Spleen (tissue), 7 donors: ENCODE measurements around the gene GTPBP8.

Experiments used
- POLR2A ChIP-seq, 3 donors: fragments of 450-650 bp; IDR thresholded peaks; one replicate each; pipeline ENCODE4 v1.5.1; 2017; ENCODE audit warnings: antibody characterized with exemption in 3 of 3, mild to moderate bottlenecking in 1 of 3
- POLR2AphosphoS5 ChIP-seq, 3 donors: sonication (generic); formaldehyde crosslinking; IDR thresholded peaks; one replicate each; pipeline ENCODE4 v1.5.1; 2017; ENCODE audit warnings: antibody characterized with exemption in 3 of 3
- TF ChIP-seq, protein P1 (sequence below), 11 experiments: fragments of 200-600 bp in 7 of 11; fragments of 450-650 bp in 4 of 11; sonication (generic) in 4 of 11; IDR thresholded peaks in 8 of 11; conservative IDR thresholded peaks in 3 of 11; 1 replicate in 7 of 11; 2 replicates in 4 of 11; pipeline versions ENCODE4 v1.4.0 to v1.8.0; 2016 to 2021; ENCODE audit warnings: antibody characterized with exemption in 11 of 11, inconsistent platforms in 4 of 11, mild to moderate bottlenecking in 1 of 11
- donor health status: DM: no; HTN: no; CAD: no; lungs with moderate emphysema.
- donor health status: DM: no; HTN: no; CAD: no.
- donor health status: DM: no; HTN: no; CAD: no.

DNA sequence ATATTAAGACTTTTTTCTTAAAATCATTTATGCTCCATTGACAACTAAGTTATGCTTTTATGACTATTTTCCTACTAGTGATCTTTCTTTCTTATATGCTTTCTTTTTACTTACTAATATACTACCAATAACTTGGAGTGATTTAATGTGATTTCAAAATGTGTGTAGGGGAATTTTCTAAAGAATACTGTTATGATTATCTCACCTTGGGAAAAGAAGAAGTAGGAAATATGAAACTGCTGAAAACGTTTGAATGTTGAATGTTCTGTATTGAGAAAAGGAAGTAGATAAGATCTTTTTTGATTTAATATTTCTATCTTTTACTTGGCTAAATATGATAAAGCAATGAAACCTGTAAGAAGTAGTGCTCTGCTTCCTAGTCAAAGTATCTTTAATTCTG is 8.1 kb upstream of the GTPBP8 start:
- TF ChIP-seq, protein P1, sequence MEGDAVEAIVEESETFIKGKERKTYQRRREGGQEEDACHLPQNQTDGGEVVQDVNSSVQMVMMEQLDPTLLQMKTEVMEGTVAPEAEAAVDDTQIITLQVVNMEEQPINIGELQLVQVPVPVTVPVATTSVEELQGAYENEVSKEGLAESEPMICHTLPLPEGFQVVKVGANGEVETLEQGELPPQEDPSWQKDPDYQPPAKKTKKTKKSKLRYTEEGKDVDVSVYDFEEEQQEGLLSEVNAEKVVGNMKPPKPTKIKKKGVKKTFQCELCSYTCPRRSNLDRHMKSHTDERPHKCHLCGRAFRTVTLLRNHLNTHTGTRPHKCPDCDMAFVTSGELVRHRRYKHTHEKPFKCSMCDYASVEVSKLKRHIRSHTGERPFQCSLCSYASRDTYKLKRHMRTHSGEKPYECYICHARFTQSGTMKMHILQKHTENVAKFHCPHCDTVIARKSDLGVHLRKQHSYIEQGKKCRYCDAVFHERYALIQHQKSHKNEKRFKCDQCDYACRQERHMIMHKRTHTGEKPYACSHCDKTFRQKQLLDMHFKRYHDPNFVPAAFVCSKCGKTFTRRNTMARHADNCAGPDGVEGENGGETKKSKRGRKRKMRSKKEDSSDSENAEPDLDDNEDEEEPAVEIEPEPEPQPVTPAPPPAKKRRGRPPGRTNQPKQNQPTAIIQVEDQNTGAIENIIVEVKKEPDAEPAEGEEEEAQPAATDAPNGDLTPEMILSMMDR (IDR thresholded peaks at IDR 0.05 in 8 of 11, conservative IDR thresholded peaks at IDR 0.05 in 3 of 11): no peak
- no peak for TF ChIP-seq POLR2AphosphoS5 (IDR thresholded peaks at IDR 0.05)
- TF ChIP-seq POLR2A (IDR thresholded peaks at IDR 0.05): no peak
